Hindlimb muscle (tissue), 1 donor: Measurements from ENCODE around the gene DYNC1I1. TPM values are rescaled to one million over a fixed set of nuclear protein-coding genes. Genes with fewer than 3 reads are reported as not detected.

Source experiments
- DNase-seq: peaks from one replicate; pipeline ENCODE4 v3.0.0-alpha.2; 2013
- polyA plus RNA-seq: library from polyadenylated mRNA; unstranded; fragments of 120-200 nt; gene quantifications from one replicate; pipeline ENCODE4 v1.2.1, GENCODE V29; 2013; ENCODE audit not compliant: insufficient read length

Gene DYNC1I1
- 0.58 TPM for polyA plus RNA-seq

DNA sequence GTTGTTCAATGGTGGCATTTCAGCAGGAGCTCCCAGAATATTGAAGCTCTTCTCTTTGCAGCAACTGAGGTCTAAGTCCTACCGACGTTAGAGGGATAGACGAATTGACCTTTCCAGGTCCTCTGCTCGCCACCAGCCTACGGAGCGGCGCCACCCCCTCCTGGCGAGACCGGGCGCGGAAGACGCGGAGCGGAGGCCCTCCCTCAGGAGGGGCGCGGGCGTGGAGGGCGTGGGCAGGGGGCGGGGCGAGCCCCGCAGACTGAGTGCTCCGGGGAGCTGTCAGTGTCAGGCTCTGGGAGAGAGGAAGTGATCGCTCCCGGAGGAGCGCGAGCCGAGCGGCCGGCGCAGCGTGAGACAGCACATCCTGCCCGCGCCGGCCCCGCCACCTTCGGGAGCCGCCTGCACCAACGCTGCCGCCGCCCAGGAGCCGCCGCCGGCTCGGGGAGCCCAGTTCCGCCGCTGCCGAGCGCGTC lies at the start of gene DYNC1I1:
Gene DYNC1I1 (plus strand): TSS at position 257 of the 473 bp plus-strand sequence. CDS start 32,176 bp downstream, outside the sequence.
- DNase-seq = peak; percentile 32

DNA sequence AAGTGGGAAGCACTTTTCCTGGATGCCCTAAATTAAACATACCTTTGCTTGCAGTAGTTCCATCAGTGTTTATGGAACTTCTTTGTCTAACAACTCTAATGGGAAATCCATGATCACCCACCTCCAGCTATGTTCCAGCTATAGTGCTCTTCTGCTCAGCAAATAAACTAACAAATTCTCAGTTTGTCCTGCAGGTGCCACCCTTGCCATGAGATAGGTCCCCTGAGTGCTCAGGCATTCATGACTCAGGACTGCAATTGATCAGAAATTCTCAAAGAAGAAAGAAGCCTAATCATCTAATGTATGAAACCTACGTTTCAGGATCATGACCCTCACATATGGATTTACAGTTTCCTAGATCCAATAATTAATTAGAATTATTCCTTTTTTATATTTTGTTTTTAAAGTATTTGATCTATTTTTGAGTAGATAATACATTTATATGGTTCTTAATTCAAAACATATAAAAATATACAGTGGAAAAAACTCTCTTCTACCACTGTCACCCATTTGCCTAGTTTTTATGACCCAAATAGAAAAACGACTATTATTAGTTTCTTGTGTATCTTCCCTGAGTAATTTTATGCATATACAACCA lies 48.7 kb upstream of the DYNC1I1 start:
- no peak for DNase-seq

- DNase-seq = no peak
Measured at GRCh38 chr7:95725205-95725604, 47.1 kb upstream of the DYNC1I1 start.

- no peak for DNase-seq
Measured at GRCh38 chr7:95730493-95731280, 41.7 kb upstream of the DYNC1I1 start.

- no peak for DNase-seq
Measured at GRCh38 chr7:95736635-95737034, 35.7 kb upstream of the DYNC1I1 start.

DNA sequence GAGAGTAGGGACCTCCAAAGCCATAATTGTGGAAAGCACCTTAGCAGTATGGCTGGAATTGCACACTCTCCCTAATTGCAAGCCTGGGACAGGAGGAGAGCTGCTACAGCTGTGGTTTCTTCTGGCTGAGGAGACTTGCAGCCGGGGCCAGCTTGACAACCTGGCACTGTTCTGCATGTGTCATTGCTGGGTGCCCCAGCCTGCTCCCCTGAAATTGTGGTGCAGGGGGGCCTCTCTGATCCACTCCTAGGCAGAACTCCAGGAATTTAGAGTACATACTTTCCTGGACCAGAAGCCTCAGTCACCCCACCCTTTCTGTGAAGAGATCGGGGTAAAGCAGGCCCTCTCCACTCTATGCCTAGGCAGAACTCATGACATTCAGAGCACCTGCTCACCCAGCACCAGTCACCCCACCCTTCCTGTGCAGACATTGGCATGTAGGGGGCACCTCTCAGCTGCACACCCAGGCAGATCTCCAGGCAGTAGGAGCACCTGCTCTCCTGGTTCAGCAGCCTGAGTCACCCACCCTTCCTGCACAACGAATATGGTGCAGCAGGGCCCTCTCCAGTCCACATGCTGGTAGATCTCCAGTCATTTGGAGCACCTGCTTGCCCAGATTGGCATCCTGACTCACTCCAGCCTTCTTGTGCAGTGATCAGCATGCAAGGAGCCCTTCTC lies 34.4 kb upstream of the DYNC1I1 start:
- DNase-seq = no peak

DNA sequence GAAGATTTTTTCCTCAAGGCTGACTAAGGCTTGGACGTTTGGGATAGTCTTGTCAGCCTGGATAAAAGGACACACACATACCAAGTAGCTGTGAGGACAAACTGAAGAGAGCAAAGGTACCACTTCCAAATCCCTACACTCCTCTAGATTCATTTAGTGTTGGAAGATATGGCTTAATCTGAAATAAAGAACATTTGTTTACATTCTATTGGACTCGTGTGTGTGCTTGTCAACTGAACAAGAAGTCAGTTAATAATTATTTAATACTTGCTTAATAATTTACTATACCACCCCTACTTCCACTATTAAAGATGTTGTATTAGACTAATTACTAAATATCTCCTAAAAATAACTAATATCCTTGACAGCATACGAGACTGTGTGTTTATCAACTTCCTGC lies 23.3 kb upstream of the DYNC1I1 start:
- DNase-seq = no peak

GRCh38 chr7:95749515-95749914 lies 22.8 kb upstream of the DYNC1I1 start:
- no peak for DNase-seq

GRCh38 chr7:95753440-95753839 lies 18.9 kb upstream of the DYNC1I1 start:
- no peak for DNase-seq

DNA sequence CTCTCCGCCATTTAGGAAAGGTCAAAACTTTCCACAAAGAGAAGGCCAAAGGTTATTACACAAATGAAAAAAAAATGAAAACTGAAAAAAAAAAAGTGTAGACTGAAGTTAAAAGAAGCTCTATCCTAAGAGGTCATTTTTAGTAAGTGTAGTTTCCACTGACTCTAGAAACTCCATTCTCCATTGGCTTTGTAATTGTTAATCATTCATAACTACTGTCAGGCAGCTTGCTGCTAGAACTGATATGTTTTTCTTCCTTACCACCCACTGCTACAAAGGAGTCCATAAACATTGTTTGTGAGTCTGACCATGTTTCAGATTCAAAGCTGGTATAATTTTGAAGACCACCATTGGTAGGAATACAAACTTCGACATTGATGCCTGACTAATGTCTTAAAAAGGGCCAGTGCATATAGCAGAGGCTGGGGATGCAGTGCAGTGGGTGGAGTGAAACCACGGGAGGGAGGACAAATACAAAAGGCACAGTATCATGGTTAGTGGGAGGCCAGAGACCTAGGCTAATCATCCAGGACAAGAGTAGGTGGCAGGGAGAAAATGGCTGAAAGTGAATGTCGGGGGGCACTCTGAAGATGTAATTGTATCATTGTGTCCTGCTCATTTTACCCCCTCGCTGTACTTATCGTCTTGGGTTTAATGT lies 16.9 kb upstream of the DYNC1I1 start:
- DNase-seq = no peak

DNA sequence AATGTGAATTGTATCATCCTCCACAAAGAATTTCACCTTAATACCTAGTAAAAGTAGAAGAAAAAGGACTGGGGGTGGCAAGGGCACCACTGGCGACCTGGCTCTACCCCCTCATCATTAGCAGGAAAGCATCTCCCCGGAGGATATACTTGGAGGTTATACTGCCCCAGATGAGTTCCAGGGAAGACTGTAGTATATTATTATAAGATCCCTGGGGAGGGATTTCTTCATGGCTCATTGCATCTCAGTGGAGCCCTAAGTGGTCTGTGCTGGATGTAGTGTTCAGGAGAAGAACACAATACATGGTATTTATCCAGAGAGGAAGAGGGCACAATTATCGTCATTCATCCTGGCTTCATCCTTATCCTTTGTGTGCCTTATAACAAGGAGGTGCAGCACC lies 14.2 kb upstream of the DYNC1I1 start:
- DNase-seq = no peak

GRCh38 chr7:95766086-95766485 lies 6.3 kb upstream of the DYNC1I1 start:
- no peak for DNase-seq

- no peak for DNase-seq
Measured at GRCh38 chr7:95766657-95767056, 5.7 kb upstream of the DYNC1I1 start.

DNA sequence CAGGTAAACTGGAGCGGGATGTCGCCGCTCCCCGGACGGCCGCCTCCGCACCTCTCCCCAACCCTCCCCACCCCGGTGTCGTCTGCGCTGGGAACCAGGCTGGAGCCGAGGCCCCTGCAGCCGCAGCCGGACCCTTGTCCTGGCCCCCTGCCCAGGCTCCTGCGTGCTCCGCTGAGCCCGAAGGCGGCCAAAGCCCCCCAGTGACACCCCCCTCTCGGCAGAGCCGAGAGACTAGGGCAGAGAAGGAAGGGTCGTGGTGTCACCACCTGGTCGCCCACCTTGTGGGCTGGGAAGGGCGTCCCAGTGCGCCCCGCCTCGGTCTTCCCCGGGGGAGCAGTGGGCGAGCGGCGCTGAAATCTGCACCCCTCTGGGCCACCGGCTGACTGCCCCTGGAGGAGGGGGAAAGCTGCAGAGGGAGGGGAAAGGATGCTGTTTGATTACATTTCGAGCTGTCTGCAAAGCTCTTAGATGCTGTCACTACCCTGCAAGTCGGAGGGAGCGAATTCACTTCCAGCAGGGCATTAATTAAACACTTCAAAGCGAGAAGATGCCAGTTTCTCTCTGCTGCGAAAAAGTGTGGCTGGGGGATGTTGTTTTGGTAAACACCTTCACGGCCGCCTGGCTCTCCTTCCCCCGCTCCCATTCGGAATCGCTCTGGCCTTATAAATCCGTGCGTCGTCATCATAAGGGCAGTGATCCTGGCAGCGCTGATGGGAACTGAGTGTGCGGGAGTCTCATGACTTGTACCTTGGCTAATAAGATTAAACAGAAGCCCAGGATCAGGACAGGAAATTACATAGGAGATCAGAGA lies 622 bp downstream of the DYNC1I1 start:
- DNase-seq = no peak

- DNase-seq = no peak
Measured at GRCh38 chr7:95776561-95777185, 4.3 kb downstream of the DYNC1I1 start.

DNA sequence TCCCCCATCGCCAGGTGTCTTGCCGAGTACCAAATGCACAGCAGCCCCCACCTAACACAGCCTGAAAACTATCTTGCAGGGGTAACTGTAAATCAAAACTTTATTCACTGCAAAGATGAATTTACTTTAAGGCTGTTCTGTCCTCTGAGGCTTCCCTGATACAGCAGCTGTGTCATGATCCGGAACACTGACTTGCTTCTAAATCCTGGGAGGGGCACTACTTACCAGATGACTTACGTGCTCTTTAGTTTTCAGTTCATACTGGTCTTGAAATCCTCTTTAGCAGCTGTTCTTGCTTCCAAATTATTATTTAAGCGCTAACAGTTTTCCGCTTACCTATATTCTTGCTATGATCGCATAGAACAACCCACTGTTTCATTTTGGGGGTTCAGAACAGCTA lies 4.9 kb downstream of the DYNC1I1 start:
- no peak for DNase-seq

DNA sequence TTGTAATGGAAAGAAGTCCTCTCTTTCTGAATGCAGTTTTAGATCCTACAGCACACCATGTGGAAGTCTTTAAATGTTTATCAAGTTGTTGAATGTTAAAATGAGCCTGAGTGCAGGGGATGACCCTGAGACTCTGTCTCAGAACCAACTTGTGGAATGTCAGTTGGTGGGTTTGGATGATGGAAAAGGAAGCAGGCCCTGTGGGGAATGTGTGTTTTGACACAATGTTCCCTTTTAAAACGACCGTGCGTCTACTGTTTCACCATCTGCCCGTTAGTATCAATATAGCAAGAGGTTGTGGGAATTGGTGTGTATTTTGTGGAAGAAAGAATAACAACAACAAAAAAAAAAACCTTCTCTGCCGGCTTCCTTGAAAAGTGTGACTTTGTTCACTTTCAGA lies 8.3 kb downstream of the DYNC1I1 start:
- no peak for DNase-seq

DNA sequence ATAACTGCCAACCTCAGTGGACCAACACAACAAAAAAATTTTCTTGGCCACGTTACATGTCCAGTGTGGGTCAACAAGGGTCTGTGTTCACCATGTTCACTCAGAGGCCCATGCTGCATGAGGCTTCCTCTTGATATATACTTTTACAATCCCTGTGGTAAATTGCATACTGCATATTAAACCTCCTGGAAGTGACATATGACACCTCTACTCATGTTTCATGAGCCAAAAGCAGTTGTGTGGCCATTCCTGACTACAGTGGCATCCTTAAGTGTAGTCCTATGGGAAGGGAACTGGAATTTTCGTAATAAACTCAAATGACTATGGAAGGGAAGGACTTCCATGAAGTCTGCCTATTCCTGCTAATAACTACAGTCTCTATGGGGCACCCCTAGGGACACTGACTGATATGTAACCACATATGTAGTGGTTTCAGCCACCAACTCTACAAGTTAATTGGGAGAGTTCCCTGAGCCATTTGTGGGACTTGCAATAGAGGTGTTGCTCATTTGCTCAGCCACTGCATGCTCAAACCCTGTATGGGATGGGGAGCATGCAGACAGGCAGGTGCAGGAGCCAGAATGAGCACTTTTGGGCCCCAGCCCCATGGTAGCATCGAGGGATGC lies 9.7 kb downstream of the DYNC1I1 start:
- DNase-seq = no peak

DNA sequence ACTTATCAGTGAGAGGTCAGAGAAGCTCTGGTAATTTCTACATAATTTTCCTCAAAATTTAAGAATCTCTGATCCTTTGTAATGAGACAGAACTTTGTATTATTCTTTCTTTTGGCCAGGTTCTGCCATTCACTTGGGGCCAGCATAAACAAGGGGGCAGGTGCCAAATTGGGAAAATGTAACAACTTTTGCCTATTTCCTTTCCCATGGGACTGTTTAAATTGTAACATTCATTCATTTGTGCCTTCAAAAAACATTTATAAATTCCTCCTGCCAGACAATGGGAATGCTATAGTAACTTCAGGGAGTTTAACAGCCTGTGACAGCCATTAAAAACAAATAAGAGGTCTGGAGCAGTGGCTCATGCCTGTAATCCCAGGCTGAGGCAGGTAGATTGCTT lies 12.4 kb downstream of the DYNC1I1 start:
- DNase-seq = no peak

- no peak for DNase-seq
Measured at GRCh38 chr7:95788258-95788657, 15.9 kb downstream of the DYNC1I1 start.

GRCh38 chr7:95788884-95789283 lies 16.5 kb downstream of the DYNC1I1 start:
- no peak for DNase-seq
